GM10266 (cell line): ENCODE data around the gene EIF4H.
"Not testable (repeated sequence)": the region's sequence is repeated elsewhere in the genome, so short reads cannot be mapped to it uniquely, and the experiment has no call there.

Source experiments
- DNase-seq: peaks from one replicate; pipeline ENCODE4 v3.0.0; 2012; ENCODE audit errors: extremely low spot score
- CTCF ChIP-seq: IDR thresholded peaks from 2 replicates; pipeline ENCODE4 v1.5.1; 2012; ENCODE audit warnings: mild to moderate bottlenecking, low read depth; ENCODE audit not compliant: control insufficient read depth, insufficient read depth; ENCODE audit errors: missing control alignments

EIF4H gene

GRCh38 chr7:74193054-74193453, 18.9 kb downstream of the EIF4H start:
- no peak for DNase-seq
- TF ChIP-seq CTCF, result no peak

DNA sequence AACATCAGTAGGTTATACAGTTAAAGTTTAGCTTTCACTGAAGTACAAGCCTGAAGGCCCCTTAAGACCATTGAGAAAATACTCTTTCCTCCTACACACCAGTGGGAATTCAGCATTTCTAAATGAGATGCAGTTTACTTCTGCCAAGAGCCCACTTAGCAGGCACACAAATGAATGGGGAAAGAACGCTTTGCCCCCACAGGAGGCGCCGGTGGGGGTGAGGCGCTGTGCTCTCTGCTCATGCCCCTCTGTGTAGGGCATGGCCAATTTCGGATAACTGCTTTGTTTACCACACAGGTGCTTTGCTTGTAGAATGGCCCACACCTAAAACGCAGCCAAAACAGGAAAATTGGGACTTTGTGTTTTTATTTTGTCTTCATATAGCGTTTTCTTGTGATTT, 19.8 kb downstream of the EIF4H start:
- DNase-seq, result no peak
- TF ChIP-seq CTCF, result no peak

- TF ChIP-seq CTCF, result no peak
- DNase-seq, result no peak
Measured at GRCh38 chr7:74194686-74195085, 20.5 kb downstream of the EIF4H start.

DNA sequence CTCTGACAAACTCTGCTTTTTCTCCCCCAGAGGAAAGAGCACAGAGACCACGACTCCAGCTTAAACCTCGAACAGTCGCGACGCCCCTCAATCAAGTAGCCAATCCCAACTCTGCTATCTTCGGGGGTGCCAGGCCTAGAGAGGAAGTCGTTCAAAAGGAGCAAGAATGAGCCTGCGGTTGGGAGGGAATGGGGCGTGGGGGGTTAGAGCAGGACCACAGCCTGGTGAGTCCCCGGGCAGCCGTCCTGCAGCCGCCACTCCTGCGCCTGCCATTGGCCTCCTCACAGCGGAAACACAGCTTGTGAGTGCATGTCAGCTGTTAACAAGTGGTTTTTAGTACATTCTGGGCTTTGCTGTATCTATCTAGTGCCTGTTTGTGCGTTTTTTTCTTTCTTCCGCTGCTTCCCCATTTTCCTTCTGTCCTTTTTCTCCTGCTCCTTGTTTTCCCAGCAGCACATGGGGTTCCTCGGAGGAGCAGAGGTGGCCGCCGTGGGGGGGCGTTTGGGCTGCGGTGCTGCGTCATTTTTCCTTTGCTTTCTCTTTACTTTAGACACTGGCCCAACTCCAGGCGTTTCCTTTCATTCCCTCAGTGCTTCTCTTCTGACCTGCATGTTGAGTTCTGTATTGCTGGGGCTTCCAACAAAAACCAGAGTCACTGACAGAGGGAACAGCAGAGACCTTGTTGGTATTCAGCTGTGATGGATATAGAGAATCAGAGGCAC, 21.1 kb downstream of the EIF4H start:
- DNase-seq, result not testable (repeated sequence)

DNA sequence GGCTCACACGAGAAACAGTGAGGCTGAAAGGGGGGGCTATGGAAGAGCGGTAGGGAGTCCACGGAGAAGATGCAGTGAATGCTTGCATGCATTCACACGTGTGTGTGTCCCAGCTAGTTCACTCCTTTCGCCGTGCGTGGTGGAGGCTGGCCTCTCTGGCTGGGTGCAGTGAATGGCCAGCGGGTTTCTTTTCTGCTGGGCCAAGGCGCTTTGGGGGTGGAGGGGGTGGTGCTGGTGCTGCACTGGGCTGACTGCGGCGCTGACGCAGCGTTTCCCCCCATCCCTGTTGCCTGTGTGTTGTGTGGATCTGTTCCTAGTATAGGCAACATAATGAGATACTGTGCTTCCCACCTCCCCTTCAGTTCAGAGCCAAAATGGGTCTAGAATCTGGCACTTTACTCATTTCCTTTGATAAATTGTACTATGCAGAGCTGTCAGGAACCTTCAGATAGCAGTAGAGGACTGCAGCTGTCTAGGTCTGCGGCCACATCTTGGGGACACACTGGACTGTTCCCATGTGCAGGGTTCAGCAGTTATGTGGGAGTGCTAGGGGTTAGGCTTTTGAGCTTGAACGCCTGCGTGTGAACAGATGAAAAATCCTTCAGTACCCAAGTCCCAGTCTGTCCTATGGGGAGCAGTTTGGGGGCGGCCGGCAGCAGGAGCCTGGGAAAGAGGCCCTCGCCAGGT, 22.0 kb downstream of the EIF4H start:
- DNase-seq, result not testable (repeated sequence)

DNA sequence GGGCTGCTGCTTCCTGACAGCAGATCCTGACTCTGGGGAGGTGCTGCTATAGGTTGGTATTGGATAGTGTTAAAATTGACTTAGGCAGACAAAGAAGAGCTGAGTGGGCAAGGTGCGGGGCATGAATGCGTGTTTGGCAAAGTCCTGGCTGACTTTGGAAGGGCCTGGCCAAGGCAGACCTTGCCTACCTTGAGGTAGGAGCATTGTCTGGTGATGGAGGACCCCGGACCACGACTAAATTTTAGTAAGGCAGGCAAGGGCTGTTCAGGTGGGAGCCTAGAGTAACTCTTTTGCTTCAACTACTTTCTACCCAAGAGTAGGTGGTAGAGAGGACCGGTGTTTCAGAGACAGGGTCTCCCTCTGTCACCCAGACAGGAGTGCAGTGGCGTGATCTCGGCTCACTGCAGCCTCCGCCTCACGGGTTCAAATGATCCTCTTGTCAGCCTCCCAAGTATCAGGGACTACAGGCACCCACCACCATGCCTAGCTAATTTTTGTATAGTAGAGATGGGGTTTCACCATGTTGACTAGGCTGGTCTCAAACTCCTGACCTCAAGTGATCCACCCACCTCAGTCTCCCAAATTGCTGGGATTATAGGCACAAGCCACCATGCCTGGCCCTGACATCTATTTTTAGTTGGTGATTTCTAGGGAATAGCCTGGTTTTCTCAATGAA, 23.4 kb downstream of the EIF4H start:
- no peak for DNase-seq
- no peak for TF ChIP-seq CTCF

- DNase-seq, result no peak
- TF ChIP-seq CTCF, result no peak
Measured at GRCh38 chr7:74199551-74200355, 25.6 kb downstream of the EIF4H start.

GRCh38 chr7:74202841-74203556, 28.8 kb downstream of the EIF4H start:
- no peak for TF ChIP-seq CTCF
- no peak for DNase-seq
